GM11168 (cell line): ENCODE results near the gene ANKFN1.

Source experiments
- in situ Hi-C: fragments of 300-500 bp; cut with MboI; formaldehyde crosslinking; loops from one replicate; pipeline ENCODE4 v1.12.0; 2022; ENCODE audit warnings: low sequenced_read_pairs; ENCODE audit not compliant: unreplicated experiment

Gene ANKFN1

DNA sequence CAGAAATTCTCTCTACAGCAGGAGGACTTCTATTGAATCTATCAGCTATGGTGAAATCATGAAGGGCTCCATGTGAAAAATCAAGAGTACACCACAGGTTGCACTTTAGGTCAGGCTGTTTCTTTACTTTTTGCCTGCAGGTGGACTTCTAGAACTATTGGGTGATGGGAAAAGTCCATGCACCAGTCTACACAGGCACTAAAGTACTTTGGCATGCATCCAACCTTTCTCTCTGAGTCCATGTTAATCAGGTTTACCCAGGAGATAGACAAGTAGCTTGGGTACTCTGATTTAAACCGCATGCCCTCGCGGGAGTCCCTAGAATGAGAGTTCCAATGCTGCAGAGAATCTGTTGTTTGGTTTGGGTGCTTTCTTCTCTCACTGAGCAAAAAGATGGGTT, 9.1 kb upstream of the ANKFN1 start:
- in situ Hi-C loops: no loop called here

DNA sequence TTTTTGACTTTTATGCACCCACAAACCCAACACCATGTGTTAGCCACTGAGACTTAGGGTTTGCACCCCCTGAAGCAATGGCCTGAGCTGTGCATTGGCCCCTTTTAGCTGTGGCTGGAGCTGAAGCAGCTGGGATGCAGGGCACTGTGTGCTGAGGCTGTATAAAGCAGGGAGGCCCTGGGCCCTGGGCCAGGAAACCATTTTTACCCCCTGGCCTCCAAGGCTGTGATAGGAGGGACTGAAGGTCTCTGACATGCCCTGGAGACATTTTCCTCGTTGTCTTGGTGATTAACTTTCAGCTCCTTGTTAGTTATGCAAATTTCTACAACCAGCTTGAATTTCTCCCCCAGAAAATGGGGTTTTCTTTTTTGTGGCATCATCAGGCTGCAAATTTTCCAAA, 6.7 kb upstream of the ANKFN1 start:
- in situ Hi-C loops: no loop called here

DNA sequence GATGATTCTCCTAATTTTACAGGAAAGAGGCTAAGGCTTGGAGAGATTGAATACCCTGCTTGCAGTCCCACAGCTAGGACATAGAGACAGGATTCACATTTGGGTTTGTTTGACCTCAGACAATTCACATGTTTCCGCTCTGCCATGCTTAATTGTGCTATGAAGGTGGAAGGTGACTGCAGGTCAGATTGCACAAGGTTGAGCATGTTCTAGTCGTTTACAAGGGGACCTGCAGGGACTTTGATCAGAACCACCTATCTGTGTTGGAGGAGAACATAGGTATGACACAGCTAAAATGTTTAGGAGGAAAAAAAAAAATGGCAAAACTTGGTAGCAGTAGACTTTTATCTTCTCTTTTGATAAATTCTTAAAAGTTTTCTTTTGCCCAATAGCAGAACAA, 4.9 kb upstream of the ANKFN1 start:
- in situ Hi-C loops: no loop called here

DNA sequence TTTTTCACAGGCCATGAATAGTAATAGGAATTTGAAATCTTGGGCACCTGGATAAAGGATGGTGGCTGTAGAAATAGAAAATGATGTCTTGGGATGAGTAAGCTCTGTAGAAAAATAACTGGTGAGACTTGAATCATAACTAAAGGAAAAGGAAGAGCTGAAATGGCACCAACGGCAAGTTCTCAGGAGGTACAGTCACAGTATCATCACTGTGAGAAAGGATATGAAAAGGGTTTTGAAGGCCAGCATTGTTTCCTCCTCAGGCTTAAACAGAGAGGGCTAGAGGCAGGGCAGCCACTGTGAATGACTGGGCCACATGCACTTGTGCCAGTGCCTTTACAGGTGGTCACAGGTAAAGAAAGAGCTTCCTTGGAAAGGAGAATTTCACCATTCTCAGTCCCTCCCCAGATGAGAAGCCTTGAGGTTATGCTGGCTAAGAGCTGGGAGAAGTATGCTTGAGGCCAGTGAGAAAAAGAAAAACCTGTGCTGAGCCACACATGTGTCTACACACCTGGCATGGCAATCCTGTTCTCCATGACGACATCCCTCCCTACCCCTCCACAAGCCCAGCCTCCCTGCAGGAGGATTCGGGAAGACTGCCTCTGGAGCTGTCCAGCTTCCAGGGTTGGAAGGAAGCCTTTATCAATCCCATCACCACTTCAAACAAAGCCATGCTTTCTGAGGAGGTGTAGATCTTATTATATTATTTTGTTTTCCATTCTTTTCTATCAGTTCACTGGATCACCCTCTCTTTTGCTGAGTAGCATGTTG, 3.8 kb upstream of the ANKFN1 start:
- in situ Hi-C loops: no loop called here

DNA sequence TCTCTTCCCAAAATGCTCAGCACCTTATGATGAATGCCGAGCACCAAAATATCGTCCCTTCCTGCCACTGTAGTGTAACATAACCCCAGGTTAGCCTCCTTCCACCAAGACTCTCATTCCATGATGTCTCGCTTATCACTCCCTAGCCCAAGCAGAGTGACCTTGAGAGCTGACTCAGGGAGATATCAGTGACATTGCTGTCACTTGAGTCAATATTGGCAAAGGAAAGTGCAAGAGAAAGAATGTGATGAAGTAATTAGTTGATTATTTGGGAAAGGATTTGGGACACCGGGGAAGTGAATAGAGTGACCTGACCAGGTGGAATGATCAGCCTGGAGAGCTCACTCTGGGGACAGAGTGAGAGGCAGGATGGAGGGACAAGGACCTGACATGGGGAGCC, 2.6 kb upstream of the ANKFN1 start:
- in situ Hi-C loops: no loop called here

DNA sequence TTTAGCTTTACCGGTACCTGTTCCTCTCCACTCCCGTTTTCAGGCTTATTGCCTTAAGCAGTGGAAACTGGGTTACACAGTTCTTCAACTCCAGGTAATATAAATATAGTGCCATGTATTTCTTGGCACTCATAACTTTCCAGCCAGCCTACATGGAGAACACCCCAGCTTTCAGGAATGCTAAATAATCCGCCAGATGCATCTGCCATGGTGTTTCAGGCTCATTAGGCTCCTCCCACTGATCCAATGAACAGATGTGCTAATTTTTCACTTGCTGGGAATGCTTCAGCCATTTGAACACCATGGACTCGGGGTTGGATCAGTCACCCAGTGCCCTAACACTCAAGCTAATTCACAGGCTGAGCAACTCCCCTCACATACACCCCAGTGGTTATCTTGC, 4.6 kb downstream of the ANKFN1 start:
- in situ Hi-C loops: no loop called here

DNA sequence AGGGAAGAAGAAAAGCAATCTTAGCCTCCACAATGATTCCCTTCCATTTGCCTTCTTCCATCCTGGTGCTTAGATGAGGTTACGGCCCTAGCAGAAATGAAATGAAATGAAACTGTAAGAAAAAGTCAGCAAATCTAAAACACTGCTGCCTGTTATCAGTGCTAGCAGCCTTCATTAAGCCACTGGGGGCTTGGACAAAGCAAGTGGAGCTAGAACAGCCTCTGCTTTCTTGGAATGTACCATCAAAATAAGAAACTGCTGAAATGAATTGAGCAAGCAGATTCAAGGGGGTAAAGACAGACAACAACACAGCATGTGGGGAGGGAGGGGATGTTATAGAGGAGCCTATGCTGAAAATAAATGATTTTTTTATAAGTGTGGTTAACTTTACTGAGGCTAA, 5.1 kb downstream of the ANKFN1 start:
- in situ Hi-C loops: no loop called here

DNA sequence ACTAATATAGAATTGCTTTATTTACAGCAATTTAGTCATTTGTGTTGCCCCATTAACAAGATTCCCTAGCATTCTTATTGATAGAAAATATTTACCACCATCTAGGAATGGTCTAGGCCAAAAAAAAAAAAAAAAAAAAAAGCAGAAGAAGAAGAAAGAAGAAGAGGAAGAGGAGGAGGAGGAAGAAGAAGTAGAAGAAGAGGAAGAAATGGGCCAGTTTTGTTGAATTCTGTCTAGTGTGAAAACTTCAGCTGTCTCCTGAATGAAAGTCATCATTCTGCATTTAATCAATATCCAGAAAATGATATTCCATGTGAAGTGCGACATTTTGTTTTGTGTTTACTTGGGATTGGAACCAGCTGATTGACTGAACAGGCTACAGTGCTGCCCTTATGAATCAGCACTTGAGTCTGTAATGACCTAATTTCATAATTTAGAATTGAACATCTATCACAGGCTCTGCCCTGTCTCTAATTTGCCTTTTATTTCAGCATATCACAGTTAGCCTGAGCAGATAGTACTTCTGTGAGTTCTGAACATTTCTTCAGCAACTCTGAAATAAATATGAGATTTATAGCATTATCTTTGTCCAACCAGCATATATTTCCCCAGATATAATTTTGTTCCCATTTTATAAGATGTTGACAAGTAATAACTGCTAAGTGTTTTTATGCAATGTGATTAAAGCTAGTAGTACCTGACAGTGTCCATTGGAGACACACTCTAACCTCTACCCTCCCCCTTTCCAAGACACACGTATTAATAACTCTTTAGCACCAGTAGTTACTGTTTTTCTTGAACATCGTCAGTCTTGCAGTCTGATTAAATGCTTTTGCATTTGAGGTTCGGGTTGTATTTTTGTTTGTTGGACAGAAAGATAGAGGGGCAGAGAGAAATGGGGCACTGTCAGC, 5.9 kb downstream of the ANKFN1 start:
- in situ Hi-C loops: no loop called here

DNA sequence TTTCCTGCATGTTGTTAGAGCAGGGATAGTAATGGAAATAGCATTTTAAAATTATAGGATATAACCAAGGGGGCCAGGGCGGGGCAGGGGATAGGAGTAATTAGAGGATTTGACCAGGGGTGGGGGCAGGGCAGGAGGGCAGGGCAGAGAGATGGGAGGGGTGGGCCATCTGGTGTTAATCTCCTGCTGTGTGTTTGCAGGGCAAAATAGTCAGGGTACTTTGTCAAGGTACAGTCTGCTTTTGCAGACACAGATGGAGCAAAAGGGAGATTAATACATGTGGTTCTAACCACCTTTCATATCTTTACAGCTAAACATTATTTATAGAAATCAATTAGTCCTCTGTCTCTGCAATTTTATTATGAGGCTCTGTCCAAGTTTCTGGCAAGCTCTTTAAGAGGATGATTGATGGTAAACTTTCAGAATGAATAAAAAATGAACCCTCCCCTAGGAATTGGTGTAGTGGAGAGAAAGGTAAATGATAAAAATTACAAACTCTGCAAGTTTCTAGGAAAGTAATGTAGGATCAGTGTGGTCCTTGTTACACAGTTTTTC, 6.6 kb downstream of the ANKFN1 start:
- in situ Hi-C loops: no loop called here

DNA sequence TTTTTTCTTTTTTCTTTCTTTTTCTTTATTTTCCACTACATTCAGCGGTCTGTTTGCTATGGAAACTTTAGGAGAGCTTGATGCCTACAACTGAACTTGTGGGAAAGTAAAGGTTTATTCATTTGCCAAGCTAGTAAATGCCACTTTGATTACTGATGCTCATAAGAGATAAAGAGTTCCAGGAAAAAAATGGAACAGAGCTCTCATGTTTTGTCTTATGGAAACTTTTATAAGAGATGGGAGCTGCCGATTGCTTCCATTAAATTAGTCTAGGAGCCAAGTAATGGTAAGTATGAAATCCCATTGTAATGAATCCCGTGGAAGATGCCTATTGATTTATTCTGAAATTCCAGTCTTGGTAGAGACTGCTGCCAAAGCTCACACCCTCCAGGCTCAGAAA, 7.1 kb downstream of the ANKFN1 start:
- in situ Hi-C loops: no loop called here

DNA sequence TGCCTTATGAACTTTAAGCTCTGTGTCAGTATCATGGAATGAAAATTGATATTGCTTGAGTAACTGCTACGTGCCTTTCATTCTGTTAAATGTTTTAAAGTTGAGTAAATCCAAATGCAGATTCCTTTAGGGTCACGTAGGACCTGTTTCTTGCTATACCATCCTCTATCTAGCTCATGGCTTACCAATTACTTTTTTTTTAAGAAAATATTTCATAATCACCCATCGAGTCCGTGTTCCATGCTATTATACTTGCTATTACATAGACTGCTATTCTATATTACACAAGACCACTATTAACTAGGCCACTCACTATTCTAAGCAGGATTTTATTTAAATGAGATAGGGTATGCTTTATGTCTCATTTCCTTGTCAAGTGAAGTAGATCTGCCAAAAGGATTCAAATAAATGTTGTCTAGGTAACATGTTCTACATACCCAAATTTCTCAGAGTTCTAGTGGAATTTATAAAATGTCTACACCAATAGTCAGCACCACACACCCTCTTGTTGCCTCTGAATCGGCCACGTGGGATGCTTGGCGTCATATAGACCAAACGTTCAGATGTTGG, 11.9 kb downstream of the ANKFN1 start:
- in situ Hi-C loops: no loop called here

DNA sequence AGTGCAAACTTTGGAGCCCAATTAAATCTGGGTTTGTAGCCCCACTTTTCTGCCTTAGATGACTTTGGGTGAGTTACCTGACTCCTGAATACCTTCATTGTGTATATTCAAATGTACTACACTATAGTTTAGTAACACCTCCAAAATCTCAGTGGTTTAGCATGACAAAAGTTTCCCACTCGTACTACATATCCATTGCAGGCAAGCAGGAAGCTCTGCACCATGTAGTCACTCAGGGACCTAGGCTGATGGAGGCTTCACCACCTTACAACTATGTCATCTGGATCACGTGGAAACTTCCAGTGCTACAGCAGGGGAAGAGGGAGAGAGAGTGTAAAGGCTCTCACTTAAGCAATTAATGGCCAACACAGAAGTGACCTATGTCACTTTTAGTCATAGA, 14.2 kb downstream of the ANKFN1 start:
- in situ Hi-C loops: no loop called here

DNA sequence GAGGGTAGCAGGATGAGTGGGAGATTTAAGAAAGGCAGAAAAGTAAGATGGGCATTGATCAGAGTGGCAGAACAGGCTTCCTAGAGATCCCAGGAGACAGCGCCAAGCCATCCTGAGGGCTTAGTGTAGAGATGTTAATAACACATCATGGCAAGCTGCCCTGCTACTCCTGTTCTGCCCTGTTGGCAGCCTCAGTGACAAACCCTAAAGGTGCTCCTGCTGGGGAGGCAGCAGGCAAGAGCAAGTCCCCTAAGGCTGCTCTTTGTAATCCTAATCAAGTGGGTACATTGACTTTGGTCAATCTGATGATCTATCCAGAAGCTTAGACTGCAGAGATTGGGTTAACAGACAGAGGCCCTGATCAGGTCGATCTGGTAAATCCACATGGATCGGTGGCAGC, 16.3 kb downstream of the ANKFN1 start:
- in situ Hi-C loops: no loop called here

DNA sequence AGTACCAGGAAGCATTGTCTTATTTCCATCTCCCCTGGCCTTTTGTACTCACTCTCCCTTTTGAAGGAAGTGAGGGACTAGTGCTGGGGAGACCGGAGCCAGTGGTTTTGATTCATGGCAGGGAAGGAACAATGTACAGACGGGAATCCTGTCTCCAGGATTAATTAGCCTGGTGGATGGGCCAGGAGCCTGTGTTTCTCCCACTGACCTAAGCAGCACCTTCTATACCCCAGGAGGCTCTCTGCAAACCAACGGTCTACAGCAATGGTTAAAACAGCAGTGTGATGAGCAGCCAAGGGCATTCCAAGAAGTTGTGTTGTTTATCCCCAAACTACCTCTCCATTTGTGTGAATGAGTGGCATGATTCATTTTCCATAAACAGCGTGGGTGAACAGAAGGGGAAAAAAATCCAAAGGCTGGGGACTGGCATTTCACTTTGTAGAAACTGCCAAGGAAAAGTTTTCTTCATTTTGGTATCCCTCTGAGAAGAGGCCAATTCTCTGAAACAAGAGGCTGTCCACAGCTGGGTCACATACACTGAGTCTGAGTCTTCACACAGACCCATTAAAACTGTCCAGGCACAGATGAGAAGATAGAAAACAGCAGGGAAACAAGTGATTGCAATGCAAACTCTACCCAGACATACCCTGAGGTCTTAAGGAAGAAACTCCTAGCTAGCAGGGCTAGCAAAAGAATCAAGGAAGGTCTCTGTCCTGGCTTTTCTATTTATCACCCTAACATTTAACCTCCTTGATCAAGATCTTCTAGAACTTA, 18.1 kb downstream of the ANKFN1 start:
- in situ Hi-C loops: no loop called here

DNA sequence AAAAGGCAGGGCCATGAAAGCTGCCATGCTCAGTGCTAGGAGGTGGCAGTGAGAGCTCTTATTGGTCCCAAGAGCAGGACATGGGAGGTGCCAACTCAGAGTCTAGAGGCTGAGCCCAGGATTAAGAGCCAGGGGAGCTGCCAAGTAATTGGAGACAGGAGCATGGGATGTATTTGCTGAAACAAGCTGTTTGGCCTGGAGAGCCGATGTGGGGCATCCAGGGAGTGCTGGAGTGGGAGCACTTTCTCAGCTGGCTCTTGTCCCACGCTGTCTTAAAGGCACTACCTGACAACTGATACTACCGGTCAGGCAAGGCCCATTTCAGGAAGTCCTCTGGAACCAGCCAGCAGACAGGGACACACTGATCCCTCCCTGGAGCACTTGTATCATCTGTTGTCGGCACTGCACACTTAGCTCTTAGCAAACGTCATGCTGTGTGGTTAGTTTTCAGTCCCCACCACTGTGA, 19.3 kb downstream of the ANKFN1 start:
- in situ Hi-C loops: no loop called here

DNA sequence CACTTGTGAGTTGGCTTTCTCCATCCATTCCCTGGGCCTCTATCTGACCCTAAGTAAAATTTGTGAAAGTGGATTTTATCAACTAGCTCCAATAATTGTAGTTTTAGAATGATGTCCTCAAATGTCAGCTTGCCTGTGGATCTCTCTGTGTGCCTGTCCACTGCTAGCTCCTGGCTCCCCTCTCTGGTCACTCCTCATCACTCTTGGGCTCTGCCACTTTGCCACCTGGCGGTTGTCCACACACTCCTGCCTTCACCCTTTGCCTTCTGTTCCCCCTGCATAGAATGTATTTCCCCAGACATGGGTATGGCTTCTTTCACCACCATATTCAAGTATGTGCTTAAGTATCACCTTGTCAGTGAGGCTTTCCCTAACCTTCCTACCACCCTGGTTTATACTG, 19.8 kb downstream of the ANKFN1 start:
- in situ Hi-C loops: no loop called here

DNA sequence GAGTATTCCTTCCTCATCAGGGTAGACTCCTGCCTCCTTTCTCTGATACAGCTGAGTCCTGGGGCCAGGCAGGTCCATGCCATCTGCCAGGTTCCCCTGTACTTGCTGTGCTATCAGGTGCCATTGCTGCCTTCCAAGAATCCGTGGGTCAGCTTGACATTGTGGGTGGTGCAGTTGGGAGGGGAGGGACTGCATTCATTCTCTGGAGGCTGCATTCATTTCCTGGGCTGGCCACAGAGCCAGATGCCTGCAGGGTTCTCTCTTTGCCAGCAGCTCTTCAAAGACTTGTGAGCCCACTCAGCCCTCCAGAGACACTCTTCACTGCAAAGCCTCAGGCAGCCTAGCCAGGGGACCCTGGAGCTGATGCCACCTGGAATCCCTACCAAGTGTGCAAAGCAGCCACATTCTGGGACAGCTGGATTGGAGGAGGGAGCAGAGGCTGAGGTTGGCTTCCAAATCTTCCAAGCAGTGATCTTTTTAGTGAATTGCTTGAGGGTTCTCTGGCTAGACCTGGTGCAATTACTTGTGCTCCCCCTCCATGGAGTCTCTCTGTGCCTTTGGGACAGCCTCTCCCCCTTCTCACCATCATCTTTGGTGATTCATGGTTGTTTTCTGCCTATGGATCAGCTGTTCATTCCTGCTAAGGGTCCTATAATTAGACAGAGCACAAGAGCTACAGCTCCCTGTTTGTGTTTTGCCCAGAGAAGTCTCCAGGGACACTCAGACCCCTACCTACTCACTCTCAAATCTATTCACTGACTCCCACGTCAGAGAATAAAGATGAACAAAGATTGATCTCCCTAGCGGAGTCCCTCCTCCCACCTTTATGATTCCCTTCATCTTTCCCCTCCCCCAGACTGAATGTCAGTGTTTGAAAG, 20.9 kb downstream of the ANKFN1 start:
- in situ Hi-C loops: no loop called here

DNA sequence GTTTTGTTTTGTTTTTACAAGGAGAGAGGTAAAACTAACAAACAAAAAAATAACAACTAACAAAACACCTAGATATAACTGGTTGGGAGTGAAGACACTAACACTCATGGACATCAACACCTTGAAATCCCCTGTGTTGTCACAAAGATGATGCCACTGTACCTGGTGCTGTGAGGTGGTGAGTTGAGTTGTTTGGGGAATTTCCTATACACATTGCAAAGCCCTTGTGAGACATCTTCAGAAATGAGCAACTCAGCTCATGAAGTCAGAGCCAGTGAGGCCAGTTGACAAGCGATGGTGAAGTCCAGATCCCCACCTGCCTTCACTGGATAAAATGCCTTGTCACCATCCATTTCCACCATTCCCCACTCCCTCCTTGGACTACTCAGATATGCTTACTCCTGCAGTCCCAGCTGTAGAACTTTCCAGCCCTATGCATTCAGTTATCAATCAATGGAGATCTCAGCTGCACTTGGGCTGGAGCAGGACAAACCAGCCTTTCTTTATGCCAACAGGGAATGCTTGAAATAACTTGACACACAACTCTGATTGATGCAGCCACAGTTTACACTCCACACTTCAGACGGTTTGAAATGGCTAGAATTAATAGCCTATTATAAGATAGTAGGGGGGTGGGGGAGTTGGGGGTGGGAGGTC, 22.2 kb downstream of the ANKFN1 start:
- in situ Hi-C loops: no loop called here

DNA sequence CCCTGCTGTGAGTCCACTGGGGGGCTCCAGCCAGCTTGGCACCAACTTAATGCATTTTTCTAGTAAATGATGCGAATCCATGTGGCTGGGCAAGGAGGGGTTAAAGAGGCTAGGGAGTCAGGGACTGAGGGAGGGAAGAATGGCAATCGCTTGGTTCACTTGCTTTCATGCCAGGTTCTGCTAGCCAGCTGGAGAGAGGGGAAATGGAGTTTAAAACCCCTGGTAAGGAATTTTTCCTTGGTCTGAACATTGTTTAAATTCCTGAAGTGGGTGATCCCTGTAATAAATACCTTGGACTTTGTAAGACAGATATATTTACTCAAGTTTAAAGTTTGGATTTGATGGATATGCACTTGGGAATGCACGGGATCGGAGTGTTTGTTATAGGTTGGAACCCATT, 22.8 kb downstream of the ANKFN1 start:
- in situ Hi-C loops: no loop called here
